RWPE1 (cell line): ENCODE data around the gene TOB2.
"Not testable (repeated sequence)": the region's sequence is repeated elsewhere in the genome, so short reads cannot be mapped to it uniquely, and the experiment has no call there.

Experiments
- CTCF ChIA-PET: fragments of 350-600 bp; sonication (Branson Sonifier 250); formaldehyde crosslinking; extraction: SDS; loops from one replicate; lab custom pipeline; 2021; lab: Yijun Ruan, JAX
- POLR2A ChIA-PET: fragments of 400-600 bp; formaldehyde crosslinking; extraction: SDS; loops from one replicate; lab custom pipeline; 2020; ENCODE audit warnings: antibody characterized with exemption; ENCODE audit not compliant: low non-redundant PET; lab: Yijun Ruan, JAX
- DNase-seq: peaks from one replicate; pipeline ENCODE4 v3.0.0; 2012; ENCODE audit warnings: low spot score
- H3K27ac ChIP-seq: fragments of 450-650 bp; 2 replicates; pipeline ENCODE4 v1.5.1; 2017
- TF ChIP-seq, protein P1 (sequence below): fragments of 450-650 bp; conservative IDR thresholded peaks from 2 replicates; pipeline ENCODE4 v1.5.1; 2017; ENCODE audit warnings: low read depth, mild to moderate bottlenecking

The TOB2 gene

DNA sequence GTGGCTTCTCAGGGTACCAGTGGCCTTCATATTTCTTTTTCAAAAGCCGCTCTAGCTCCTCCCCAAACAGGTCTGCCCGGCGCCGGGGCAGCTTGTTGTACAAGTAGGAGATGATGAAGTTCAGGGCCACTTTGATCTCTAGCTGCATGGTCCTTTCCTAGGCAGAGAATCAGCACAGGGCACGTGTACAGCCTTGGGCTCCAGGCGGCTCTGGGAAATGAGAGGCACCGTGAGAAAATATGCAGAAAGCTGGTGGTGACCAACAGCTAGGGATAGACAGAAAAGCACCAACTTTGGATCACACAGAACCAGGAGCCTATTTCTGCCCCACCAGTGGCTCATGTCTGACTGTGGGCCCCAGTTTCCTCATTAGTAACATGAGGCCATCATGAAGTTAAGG is 9.4 kb downstream of the TOB2 start:
- TF ChIP-seq, protein P1, sequence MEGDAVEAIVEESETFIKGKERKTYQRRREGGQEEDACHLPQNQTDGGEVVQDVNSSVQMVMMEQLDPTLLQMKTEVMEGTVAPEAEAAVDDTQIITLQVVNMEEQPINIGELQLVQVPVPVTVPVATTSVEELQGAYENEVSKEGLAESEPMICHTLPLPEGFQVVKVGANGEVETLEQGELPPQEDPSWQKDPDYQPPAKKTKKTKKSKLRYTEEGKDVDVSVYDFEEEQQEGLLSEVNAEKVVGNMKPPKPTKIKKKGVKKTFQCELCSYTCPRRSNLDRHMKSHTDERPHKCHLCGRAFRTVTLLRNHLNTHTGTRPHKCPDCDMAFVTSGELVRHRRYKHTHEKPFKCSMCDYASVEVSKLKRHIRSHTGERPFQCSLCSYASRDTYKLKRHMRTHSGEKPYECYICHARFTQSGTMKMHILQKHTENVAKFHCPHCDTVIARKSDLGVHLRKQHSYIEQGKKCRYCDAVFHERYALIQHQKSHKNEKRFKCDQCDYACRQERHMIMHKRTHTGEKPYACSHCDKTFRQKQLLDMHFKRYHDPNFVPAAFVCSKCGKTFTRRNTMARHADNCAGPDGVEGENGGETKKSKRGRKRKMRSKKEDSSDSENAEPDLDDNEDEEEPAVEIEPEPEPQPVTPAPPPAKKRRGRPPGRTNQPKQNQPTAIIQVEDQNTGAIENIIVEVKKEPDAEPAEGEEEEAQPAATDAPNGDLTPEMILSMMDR: no peak
- POLR2A ChIA-PET: interaction anchor here (0.9 kb wide), 1 partner anchor 9 kb away, joined by 9 read pairs; the partner anchor contains the start of gene TOB2
- no peak for DNase-seq
- CTCF ChIA-PET: no interaction called here
- H3K27ac ChIP-seq: peak overlapping the region; percentile 34

GRCh38 chr22:41436322-41437113 is 10.1 kb downstream of the TOB2 start:
- TF ChIP-seq, protein P1: no peak
- CTCF ChIA-PET: no interaction called here
- no peak for DNase-seq
- POLR2A ChIA-PET: no interaction called here
- peak overlapping the region; percentile 34 for H3K27ac ChIP-seq

GRCh38 chr22:41435560-41435959 is 11.0 kb downstream of the TOB2 start:
- ChIA-PET CTCF (no interaction called here), POLR2A (no interaction called here)
- no peak for DNase-seq
- TF ChIP-seq, protein P1: no peak
- peak overlapping the region; percentile 34 for H3K27ac ChIP-seq

DNA sequence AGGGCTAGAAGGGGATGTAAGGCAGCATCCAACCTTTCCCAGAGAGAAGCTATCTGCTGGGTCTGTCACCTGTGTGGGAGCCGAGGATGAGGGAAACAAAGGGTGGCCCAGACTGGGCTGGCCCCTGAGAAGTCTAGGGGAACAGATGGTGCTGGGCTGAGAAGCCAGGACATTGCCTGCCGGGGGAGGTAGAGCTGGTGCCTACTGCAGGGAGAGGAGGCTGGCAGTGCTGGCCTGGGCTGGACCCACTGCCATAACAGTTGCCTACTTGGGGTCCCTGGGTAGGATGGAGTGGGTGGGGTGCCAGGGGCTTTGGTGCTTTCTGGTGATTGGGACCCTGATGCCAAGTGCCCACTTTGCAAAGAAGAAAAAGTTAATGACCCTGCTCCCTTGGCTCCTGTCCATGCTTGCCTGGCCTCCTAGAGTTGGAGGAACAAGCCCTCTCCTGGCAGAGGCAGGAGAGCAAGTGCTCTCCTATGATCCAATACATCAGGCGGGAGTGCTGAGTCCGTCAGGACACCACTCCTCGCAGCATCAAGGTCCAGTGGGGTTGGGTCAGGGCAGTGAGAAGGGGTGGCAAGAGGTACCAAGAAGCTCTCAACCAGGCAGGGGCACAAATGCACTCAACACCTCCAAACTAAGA is 12.1 kb downstream of the TOB2 start:
- CTCF ChIA-PET, POLR2A ChIA-PET: not testable (repeated sequence)
- peak overlapping the region; percentile 34 for H3K27ac ChIP-seq

GRCh38 chr22:41433480-41433879 is 13.1 kb downstream of the TOB2 start:
- CTCF ChIA-PET, POLR2A ChIA-PET, DNase-seq, H3K27ac ChIP-seq: not testable (repeated sequence)

More for the DNA sequence above, 12.1 kb downstream of the TOB2 start:
- DNase-seq: not testable (repeated sequence)

DNA sequence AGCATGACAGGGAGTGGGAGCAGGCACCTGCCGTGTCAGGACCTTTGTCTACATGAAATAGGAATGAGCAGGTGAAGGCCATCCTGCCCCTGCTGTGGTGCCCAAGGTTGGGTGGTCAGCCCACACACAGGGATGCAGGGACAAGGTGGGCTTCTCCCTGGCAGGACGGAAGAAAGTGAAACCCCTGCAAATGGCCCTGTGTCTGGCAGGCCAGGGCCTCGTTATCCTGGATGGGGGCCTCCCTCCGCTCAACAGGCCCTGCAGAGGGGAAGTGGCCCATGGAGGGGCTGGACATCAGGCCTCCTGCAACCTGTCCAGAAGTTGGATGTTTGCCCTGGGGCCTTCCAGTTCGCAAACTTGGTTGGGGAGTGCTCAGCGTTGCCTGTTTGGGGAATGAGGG is 14.9 kb downstream of the TOB2 start:
- TF ChIP-seq, protein P1: no peak
- DNase-seq: no peak
- POLR2A ChIA-PET: no interaction called here
- H3K27ac ChIP-seq: no peak overlapping the region
- CTCF ChIA-PET: interaction anchor here (0.6 kb wide), 1 partner anchor 43 kb away, joined by 10 read pairs; no protein-coding TSS in a partner anchor

GRCh38 chr22:41429951-41430332 is 16.7 kb downstream of the TOB2 start:
- peak overlapping the region; percentile 44; the same call in 1 of the 2 replicates for H3K27ac ChIP-seq
- CTCF ChIA-PET: no interaction called here
- TF ChIP-seq, protein P1: no peak
- DNase-seq: no peak
- POLR2A ChIA-PET: no interaction called here
